HG02885 (cell line): ENCODE data around the gene MRAP2.
"Not testable (repeated sequence)": the region's sequence is repeated elsewhere in the genome, so short reads cannot be mapped to it uniquely, and the experiment has no call there.

Experiments
- ATAC-seq: cut with Tn5 transposase; IDR thresholded peaks from one replicate; pipeline ENCODE4 v1.9.1; 2021; ENCODE audit warnings: mild to moderate bottlenecking; ENCODE audit not compliant: unreplicated experiment, poor library complexity

MRAP2 gene

GRCh38 chr6:84027340-84028181, 6.0 kb upstream of the MRAP2 start:
- ATAC-seq: no peak

DNA sequence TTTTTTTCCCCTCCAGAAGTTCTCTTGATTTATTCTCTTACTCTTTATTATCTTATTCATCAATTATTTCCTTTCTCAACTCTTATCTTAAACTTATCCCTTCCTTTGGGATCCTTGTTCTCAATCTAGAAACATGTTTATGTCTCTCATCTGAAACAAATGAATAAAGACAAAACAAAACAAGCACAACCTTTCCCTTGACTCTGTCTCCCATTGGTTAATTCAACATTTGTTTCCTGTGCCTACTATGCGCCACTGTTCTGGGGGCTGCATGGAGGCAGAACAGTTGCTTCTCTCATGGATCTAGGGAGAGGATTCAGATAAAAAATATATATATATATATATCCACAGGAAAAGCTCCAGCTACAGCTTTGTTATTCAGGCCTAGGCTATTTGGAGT, 5.2 kb upstream of the MRAP2 start:
- no peak for ATAC-seq

- ATAC-seq: not testable (repeated sequence)
Observed at GRCh38 chr6:84032000-84032399, 1.6 kb upstream of the MRAP2 start.

DNA sequence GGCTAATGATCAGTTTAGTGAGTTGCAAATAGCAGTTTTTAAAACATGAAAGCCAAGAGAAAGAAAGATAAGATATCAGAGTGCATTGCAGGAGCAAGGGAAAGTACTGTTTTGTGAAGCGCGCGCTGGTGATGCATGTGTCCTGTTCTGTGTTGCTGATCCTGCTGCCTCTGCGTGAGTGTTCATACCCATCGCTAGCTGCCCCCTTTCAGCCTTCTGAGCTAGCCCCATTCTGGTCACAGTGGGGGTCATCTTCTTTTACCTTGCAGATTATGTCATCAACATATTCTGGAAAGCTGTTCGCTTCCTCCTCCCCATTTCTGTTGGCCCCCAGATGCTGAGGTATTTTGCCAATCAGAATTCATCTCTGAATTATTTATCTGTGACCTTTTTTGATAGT, 1.9 kb downstream of the MRAP2 start:
- ATAC-seq: no peak

GRCh38 chr6:84037425-84038089, 4.0 kb downstream of the MRAP2 start:
- ATAC-seq: no peak

- no peak for ATAC-seq
Observed at GRCh38 chr6:84042603-84043002, 9.0 kb downstream of the MRAP2 start.

GRCh38 chr6:84043555-84043954, 10.0 kb downstream of the MRAP2 start:
- ATAC-seq: no peak

DNA sequence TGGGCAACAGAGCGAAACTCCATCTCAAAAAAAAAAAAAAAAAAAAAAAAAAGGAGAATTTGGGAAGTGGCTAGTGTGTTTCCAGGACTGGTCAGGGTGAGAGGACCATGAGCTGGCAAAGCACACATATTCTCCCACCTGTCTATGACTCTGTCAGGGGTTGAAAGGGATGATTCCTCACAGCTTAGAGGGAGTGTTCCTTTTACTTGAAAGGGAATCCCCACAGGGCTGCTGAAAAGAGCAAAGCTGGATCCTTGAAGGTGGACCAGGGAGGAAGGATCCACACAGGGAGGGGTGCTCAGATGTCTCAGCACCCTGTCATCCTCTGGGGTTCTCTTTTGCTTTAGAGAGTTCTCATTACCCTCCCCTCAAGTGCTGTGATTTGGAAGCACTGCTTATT, 13.2 kb downstream of the MRAP2 start:
- ATAC-seq: no peak

- no peak for ATAC-seq
Observed at GRCh38 chr6:84048588-84048987, 15.0 kb downstream of the MRAP2 start.

GRCh38 chr6:84050408-84050807, 16.8 kb downstream of the MRAP2 start:
- no peak for ATAC-seq

DNA sequence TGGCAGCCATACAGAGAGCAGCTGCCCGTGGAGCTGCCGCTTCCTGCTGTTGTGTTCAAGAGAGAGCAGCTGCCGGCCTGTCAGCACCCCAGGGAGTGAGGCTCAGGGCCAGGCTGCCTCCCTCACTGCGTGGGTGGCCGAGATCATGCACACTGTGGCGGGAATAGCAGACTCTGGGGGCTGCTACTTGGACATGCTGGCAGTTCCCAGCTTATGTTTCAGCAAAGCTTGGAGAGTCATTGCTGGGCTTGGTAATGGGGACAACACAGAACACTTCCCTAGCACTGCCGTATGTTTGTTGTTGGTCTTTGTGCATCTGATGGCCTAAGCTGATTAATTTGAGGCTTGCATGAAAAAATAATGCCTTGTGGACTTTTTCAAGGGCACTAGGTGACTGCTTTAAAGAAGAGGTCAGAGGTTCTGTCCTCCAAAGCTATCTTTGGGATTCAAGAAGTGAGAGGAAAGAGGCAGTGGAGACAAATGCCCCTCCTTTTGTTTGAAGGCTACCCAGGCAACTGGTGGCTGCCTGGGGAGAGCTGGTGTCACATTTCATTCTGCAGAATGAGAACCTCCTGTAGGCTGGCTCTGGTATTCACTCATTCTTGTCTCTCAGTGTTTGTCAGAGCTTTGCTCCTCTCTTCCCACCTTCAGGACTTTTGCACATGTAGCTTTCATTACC, 18.8 kb downstream of the MRAP2 start:
- peak; percentile 49 for ATAC-seq

GRCh38 chr6:84052883-84053241, 19.3 kb downstream of the MRAP2 start:
- no peak for ATAC-seq

DNA sequence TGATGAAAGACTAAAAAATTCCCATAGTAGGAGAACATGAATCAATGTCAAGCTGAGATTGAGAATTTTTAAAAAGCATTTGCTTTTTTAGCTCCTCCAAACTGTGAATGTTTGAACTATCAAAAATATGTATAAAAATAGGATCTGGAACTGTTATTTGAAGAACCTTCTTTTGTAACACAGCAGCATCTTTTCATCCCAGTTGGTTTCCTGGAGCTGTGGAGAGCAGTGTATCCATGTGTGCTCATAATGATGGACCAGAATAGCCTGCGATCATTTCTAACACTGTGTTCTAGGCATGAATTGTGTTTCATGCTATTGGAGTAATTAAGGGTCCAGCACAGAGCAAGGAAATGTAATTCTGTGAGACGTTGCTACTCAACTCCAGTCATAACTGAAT, 22.1 kb downstream of the MRAP2 start:
- no peak for ATAC-seq

- no peak for ATAC-seq
Observed at GRCh38 chr6:84057908-84058307, 24.3 kb downstream of the MRAP2 start.

- ATAC-seq: no peak
Observed at GRCh38 chr6:84059082-84059481, 25.5 kb downstream of the MRAP2 start.

DNA sequence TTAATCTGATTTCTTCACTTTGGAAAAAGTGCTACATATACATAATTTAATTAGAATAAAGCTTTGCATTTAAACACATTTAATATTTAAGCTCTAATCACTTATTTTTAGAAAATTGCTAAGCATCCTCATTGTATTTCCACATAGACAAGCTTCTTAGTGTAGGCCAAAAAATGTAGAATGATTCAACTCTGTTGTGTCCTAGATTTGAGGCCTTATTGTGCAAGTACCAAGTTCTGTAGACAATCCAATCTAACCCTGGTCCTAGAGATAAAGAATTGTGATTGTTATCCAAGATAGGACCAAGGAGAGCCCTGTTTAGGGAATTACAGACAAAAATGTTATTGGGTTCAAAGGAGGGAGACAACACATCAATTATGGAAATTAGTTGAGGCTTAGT, 27.6 kb downstream of the MRAP2 start:
- no peak for ATAC-seq

- ATAC-seq: no peak
Observed at GRCh38 chr6:84061613-84062398, 28.2 kb downstream of the MRAP2 start.

DNA sequence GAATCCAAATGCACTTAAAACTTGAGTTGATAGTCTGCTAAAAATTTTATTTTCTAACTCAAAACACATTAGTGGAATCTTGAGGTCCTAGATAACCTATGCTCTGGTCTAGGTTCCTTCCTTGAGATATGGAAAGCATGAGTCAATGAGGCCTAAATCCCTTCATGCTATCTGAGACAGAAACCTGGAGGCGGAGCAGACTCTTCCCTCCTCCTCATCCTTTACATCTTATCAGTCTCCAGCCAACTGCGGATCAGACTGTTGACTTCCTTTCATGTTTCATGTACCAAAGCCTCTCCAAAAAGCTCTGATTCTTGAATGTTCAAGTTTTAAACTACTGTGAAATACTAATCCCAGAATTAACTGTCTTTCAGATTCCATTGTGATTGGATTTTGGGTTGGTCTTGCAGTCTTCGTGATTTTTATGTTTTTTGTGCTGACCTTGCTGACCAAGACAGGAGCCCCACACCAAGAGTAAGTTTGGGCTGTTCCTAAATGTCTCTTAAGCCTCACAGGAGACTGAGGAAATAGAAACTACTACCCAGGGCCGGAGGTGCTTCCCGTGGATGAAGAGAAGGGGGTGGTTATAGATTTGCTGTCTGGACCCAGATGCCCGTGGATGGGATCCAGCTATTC, 29.1 kb downstream of the MRAP2 start:
- ATAC-seq: no peak

GRCh38 chr6:84065693-84066290, 32.2 kb downstream of the MRAP2 start:
- ATAC-seq: no peak

DNA sequence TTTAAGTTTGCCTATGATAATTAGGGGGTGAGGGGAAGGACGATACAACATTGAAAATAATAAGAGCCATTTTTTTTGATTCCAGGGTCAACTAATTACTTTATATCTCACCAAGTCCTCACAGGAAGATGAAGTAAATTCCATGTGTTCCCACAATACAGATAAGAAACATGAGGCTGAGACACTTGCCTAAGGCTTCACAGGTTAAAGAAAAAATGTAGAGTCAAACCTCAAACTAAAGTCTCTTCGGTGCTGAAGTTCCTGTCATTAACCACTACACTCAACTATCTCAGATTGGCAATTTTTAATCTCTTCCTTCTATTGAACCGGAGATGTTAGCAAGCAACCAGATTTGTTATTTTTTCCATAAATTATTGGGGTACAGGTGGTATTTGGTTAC, 33.0 kb downstream of the MRAP2 start:
- ATAC-seq: no peak
